ENCODE results near the gene GDAP1L1.
"Not testable (repeated sequence)": the region's sequence is repeated elsewhere in the genome, so short reads cannot be mapped to it uniquely, and the experiment has no call there.

DNA sequence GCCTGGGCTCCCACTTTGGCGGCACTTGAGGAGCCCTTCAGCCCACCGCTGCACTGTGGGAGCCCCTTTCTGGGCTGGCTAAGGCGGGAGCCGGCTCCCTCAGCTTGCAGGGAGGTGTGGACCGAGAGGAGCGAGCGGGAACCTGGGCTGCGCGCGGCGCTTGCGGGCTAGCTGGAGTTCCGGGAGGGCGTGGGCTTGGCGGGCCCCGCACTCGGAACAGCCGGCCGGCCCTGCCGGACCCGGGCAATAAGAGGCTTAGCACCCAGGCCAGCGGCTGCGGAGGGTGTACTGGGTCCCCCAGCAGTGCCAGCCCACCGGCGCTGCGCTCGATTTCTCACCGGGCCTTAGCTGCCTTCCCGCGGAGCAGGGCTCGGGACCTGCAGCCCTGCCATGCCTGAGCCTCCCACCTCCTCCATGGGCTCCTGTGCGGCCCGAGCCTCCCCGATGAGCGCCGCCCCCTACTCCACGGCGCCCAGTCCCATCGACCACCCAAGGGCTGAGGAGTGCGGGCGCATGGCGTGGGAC lies 52.0 kb downstream of the GDAP1L1 start:
- TF ChIP-seq, protein P1, sequence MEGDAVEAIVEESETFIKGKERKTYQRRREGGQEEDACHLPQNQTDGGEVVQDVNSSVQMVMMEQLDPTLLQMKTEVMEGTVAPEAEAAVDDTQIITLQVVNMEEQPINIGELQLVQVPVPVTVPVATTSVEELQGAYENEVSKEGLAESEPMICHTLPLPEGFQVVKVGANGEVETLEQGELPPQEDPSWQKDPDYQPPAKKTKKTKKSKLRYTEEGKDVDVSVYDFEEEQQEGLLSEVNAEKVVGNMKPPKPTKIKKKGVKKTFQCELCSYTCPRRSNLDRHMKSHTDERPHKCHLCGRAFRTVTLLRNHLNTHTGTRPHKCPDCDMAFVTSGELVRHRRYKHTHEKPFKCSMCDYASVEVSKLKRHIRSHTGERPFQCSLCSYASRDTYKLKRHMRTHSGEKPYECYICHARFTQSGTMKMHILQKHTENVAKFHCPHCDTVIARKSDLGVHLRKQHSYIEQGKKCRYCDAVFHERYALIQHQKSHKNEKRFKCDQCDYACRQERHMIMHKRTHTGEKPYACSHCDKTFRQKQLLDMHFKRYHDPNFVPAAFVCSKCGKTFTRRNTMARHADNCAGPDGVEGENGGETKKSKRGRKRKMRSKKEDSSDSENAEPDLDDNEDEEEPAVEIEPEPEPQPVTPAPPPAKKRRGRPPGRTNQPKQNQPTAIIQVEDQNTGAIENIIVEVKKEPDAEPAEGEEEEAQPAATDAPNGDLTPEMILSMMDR (IDR thresholded peaks at IDR 0.05): not testable (repeated sequence)
- not testable (repeated sequence) for TF ChIP-seq POLR2A (IDR thresholded peaks at IDR 0.05)

Measured in uterus (tissue), 2 donors.